Neural progenitor cell (in vitro differentiated cells): ENCODE results near the gene LTB.

Experiments
- CTCF ChIP-seq: fragments of 200-600 bp; sonication (generic); IDR thresholded peaks from 2 replicates; pipeline ENCODE4 v1.5.1; 2017; ENCODE audit warnings: antibody characterized with exemption, mild to moderate bottlenecking
- EZH2 ChIP-seq: fragments of 200-600 bp; sonication (generic); IDR thresholded peaks from 2 replicates; pipeline ENCODE4 v1.6.1; 2017; ENCODE audit warnings: antibody characterized with exemption, mild to moderate bottlenecking, moderate library complexity
- EZH2phosphoT487 ChIP-seq: fragments of 200-600 bp; sonication (generic); IDR thresholded peaks from 2 replicates; pipeline ENCODE4 v1.6.1; 2017; ENCODE audit warnings: antibody characterized with exemption

- TF ChIP-seq EZH2 (no peak), CTCF (no peak), EZH2phosphoT487 (no peak)
Observed at GRCh38 chr6:31531162-31531561, 51.1 kb downstream of the LTB start.
